SK-N-SH treated with all-trans-retinoic acid at 6 μM for 48 hours (cell line): ENCODE measurements around the gene SEMA3E.
"Not testable (repeated sequence)": the region's sequence is repeated elsewhere in the genome, so short reads cannot be mapped to it uniquely, and the experiment has no call there.

Experiments used
- ATAC-seq: fragments of 200-7000 bp; cut with Tn5 transposase; 3 replicates; pipeline ENCODE4 v1.9.1; 2020; ENCODE audit warnings: mild to moderate bottlenecking, moderate library complexity
- ARNTL ChIP-seq: fragments of 450-650 bp; formaldehyde crosslinking; IDR thresholded peaks from 2 replicates; pipeline ENCODE4 v1.5.0; 2020; ENCODE audit warnings: low read depth, mild to moderate bottlenecking, moderate library complexity, borderline replicate concordance
- BACH2 ChIP-seq: fragments of 250-450 bp; sonication (Bioruptor Pico); IDR thresholded peaks from 2 replicates; pipeline ENCODE4 v1.9.0; 2021; ENCODE audit warnings: mild to moderate bottlenecking, borderline replicate concordance
- CREB5 ChIP-seq: fragments of 250-450 bp; sonication (Bioruptor Pico); IDR thresholded peaks from 2 replicates; pipeline ENCODE4 v1.5.1; 2020; ENCODE audit warnings: low read depth, mild to moderate bottlenecking, moderate library complexity
- CSDC2 ChIP-seq: fragments of 250-450 bp; sonication (Bioruptor Pico); IDR thresholded peaks from 2 replicates; pipeline ENCODE4 v1.5.0; 2020; ENCODE audit warnings: mild to moderate bottlenecking, moderate library complexity
- ESRRG ChIP-seq: fragments of 250-450 bp; sonication (Bioruptor Pico); IDR thresholded peaks from 2 replicates; pipeline ENCODE4 v1.6.1; 2021; ENCODE audit warnings: mild to moderate bottlenecking
- GLIS3 ChIP-seq: fragments of 250-450 bp; sonication (Bioruptor Pico); IDR thresholded peaks from 2 replicates; pipeline ENCODE4 v1.5.0; 2020; ENCODE audit warnings: mild to moderate bottlenecking, moderate library complexity
- ISL1 ChIP-seq: fragments of 250-450 bp; sonication (Bioruptor Pico); IDR thresholded peaks from 2 replicates; pipeline ENCODE4 v2.1.2; 2022; ENCODE audit warnings: mild to moderate bottlenecking, moderate library complexity
- OSR1 ChIP-seq: fragments of 250-450 bp; sonication (Bioruptor Pico); IDR thresholded peaks from 2 replicates; pipeline ENCODE4 v1.8.0; 2022; ENCODE audit warnings: moderate library complexity, mild to moderate bottlenecking, inconsistent platforms
- PATZ1 ChIP-seq: fragments of 250-450 bp; sonication (Bioruptor Pico); IDR thresholded peaks from 2 replicates; pipeline ENCODE4 v1.8.0; 2020; ENCODE audit warnings: mild to moderate bottlenecking, moderate library complexity, borderline replicate concordance
- PPARA ChIP-seq: fragments of 250-450 bp; sonication (Bioruptor Pico); IDR thresholded peaks from 2 replicates; pipeline ENCODE4 v1.5.0; 2020; ENCODE audit warnings: mild to moderate bottlenecking, borderline replicate concordance
- RARB ChIP-seq: fragments of 250-450 bp; sonication (Bioruptor Pico); IDR thresholded peaks from 2 replicates; pipeline ENCODE4 v1.8.0; 2021; ENCODE audit warnings: mild to moderate bottlenecking, moderate library complexity
- SNAI2 ChIP-seq: fragments of 250-450 bp; sonication (Bioruptor Pico); IDR thresholded peaks from 2 replicates; pipeline ENCODE4 v1.5.0; 2020; ENCODE audit warnings: mild to moderate bottlenecking, moderate library complexity
- TOX ChIP-seq: fragments of 250-450 bp; sonication (Bioruptor Pico); IDR thresholded peaks from 2 replicates; pipeline ENCODE4 v1.8.0; 2021; ENCODE audit warnings: mild to moderate bottlenecking, moderate library complexity, borderline replicate concordance
- TSHZ2 ChIP-seq: fragments of 250-450 bp; sonication (Bioruptor Pico); IDR thresholded peaks from 2 replicates; pipeline ENCODE4 v1.5.0; 2020; ENCODE audit warnings: mild to moderate bottlenecking, moderate library complexity
- ZC3H10 ChIP-seq: fragments of 250-450 bp; sonication (Bioruptor Pico); IDR thresholded peaks from 2 replicates; pipeline ENCODE4 v1.5.1; 2021; ENCODE audit warnings: mild to moderate bottlenecking, moderate library complexity
- ZFP3 ChIP-seq: fragments of 250-450 bp; sonication (Bioruptor Pico); IDR thresholded peaks from 2 replicates; pipeline ENCODE4 v1.5.0; 2020; ENCODE audit warnings: mild to moderate bottlenecking, moderate library complexity
- ZFP30 ChIP-seq: fragments of 450-650 bp; formaldehyde crosslinking; IDR thresholded peaks from 2 replicates; pipeline ENCODE4 v1.5.0; 2022; ENCODE audit warnings: mild to moderate bottlenecking, moderate library complexity
- ZNF565 ChIP-seq: fragments of 450-650 bp; formaldehyde crosslinking; conservative IDR thresholded peaks from 2 replicates; pipeline ENCODE4 v1.5.0; 2020; ENCODE audit warnings: low read depth, mild to moderate bottlenecking, moderate library complexity
- ZNF70 ChIP-seq: fragments of 450-650 bp; formaldehyde crosslinking; IDR thresholded peaks from 2 replicates; pipeline ENCODE4 v1.5.0; 2020; ENCODE audit warnings: mild to moderate bottlenecking, moderate library complexity
- ZNF8 ChIP-seq: fragments of 450-650 bp; formaldehyde crosslinking; IDR thresholded peaks from 2 replicates; pipeline ENCODE4 v1.5.0; 2020; ENCODE audit warnings: mild to moderate bottlenecking, moderate library complexity

Gene SEMA3E

GRCh38 chr7:83446102-83446669 is 202.8 kb downstream of the SEMA3E start (continued):
- TF ChIP-seq TSHZ2 (no peak), PPARA (CRISPR knock-in tag) (no peak), PATZ1 (CRISPR knock-in tag) (no peak), CREB5 (CRISPR knock-in tag) (no peak), RARB (CRISPR knock-in tag) (no peak), BACH2 (CRISPR knock-in tag) (no peak)

- TF ChIP-seq BACH2 (CRISPR knock-in tag), result no peak
- TF ChIP-seq CSDC2 (CRISPR knock-in tag), result no peak
- no peak for TF ChIP-seq GLIS3 (CRISPR knock-in tag)
- no peak for TF ChIP-seq ZNF70 (CRISPR knock-in tag)
- TF ChIP-seq OSR1 (CRISPR knock-in tag), result no peak
- no peak for TF ChIP-seq ZFP30 (CRISPR knock-in tag)
- TF ChIP-seq ZNF565 (CRISPR knock-in tag), result no peak
- TF ChIP-seq PPARA (CRISPR knock-in tag), result no peak
- TF ChIP-seq ISL1 (CRISPR knock-in tag), result no peak
- TF ChIP-seq ARNTL (CRISPR knock-in tag), result no peak
- no peak for TF ChIP-seq RARB (CRISPR knock-in tag)
- TF ChIP-seq TOX (CRISPR knock-in tag), result no peak
- no peak for TF ChIP-seq ZNF8 (CRISPR knock-in tag)
- TF ChIP-seq ZC3H10 (CRISPR knock-in tag), result no peak
- ATAC-seq, result no peak
Observed at GRCh38 chr7:83442911-83443310, 206.0 kb downstream of the SEMA3E start.

GRCh38 chr7:83439026-83439425 is 209.9 kb downstream of the SEMA3E start:
- no peak for ATAC-seq
- TF ChIP-seq TOX (CRISPR knock-in tag), result no peak
- no peak for TF ChIP-seq ESRRG (CRISPR knock-in tag)
- no peak for TF ChIP-seq CSDC2 (CRISPR knock-in tag)
- TF ChIP-seq OSR1 (CRISPR knock-in tag), result no peak
- no peak for TF ChIP-seq ARNTL (CRISPR knock-in tag)
- TF ChIP-seq ZFP3 (CRISPR knock-in tag), result no peak
- no peak for TF ChIP-seq PATZ1 (CRISPR knock-in tag)
- TF ChIP-seq ISL1 (CRISPR knock-in tag), result no peak
- TF ChIP-seq GLIS3 (CRISPR knock-in tag), result no peak
- TF ChIP-seq ZNF8 (CRISPR knock-in tag), result no peak
- TF ChIP-seq BACH2 (CRISPR knock-in tag), result no peak
- no peak for TF ChIP-seq RARB (CRISPR knock-in tag)
- TF ChIP-seq SNAI2 (CRISPR knock-in tag), result no peak
- TF ChIP-seq ZNF70 (CRISPR knock-in tag), result no peak

GRCh38 chr7:83430289-83430688 is 218.7 kb downstream of the SEMA3E start:
- ATAC-seq, result not testable (repeated sequence)
